ENCODE results near the gene KCNIP3.

GRCh38 chr2:95354925-95355324 is 57.8 kb downstream of the KCNIP3 start:
- TF ChIP-seq CTCF (IDR thresholded peaks at IDR 0.05) (no peak), POLR2A (IDR thresholded peaks at IDR 0.05) (no peak)

Data from lower leg skin (tissue), 3 donors.